GM19463 (cell line): Measurements from ENCODE around the gene KIF3B.

Experiments
- ATAC-seq: cut with Tn5 transposase; IDR thresholded peaks from one replicate; pipeline ENCODE4 v1.9.1; 2021; ENCODE audit warnings: mild to moderate bottlenecking, moderate library complexity; ENCODE audit not compliant: unreplicated experiment

Gene KIF3B

GRCh38 chr20:32277361-32278198 lies at the start of gene KIF3B:
Gene KIF3B (plus strand): TSS chr20:32277651. CDS start chr20:32309778, 32,127 bp downstream.
- ATAC-seq = peak; percentile 77

- no peak for ATAC-seq
These were observed 49.4 kb upstream of the KIF3B start for GRCh38 chr20:32227744-32228688.

- no peak for ATAC-seq
These were observed 48.2 kb upstream of the KIF3B start for GRCh38 chr20:32229251-32229747.

GRCh38 chr20:32230707-32231106 lies 46.7 kb upstream of the KIF3B start:
- no peak for ATAC-seq

- no peak for ATAC-seq
These were observed 46.2 kb upstream of the KIF3B start for GRCh38 chr20:32231245-32231644.

GRCh38 chr20:32231847-32232246 lies 45.6 kb upstream of the KIF3B start:
- no peak for ATAC-seq

GRCh38 chr20:32232326-32232886 lies 45.0 kb upstream of the KIF3B start:
- ATAC-seq = no peak

- no peak for ATAC-seq
These were observed 44.2 kb upstream of the KIF3B start for GRCh38 chr20:32233286-32233685.

- ATAC-seq = no peak
These were observed 43.2 kb upstream of the KIF3B start for GRCh38 chr20:32234135-32234808.

GRCh38 chr20:32235331-32236047 lies 42.0 kb upstream of the KIF3B start:
- ATAC-seq = no peak

GRCh38 chr20:32236048-32236533 lies 41.4 kb upstream of the KIF3B start:
- no peak for ATAC-seq

GRCh38 chr20:32236819-32237218 lies 40.6 kb upstream of the KIF3B start:
- ATAC-seq = no peak

- no peak for ATAC-seq
These were observed 40.0 kb upstream of the KIF3B start for GRCh38 chr20:32237419-32237818.

GRCh38 chr20:32238483-32239425 lies 38.7 kb upstream of the KIF3B start:
- no peak for ATAC-seq

GRCh38 chr20:32240205-32240604 lies 37.2 kb upstream of the KIF3B start:
- ATAC-seq = no peak

GRCh38 chr20:32241807-32242206 lies 35.6 kb upstream of the KIF3B start:
- ATAC-seq = no peak

- ATAC-seq = no peak
These were observed 33.2 kb upstream of the KIF3B start for GRCh38 chr20:32244150-32244823.

GRCh38 chr20:32244959-32245358 lies 32.5 kb upstream of the KIF3B start:
- ATAC-seq = no peak
